ENCODE data around the gene SASH1.

DNA sequence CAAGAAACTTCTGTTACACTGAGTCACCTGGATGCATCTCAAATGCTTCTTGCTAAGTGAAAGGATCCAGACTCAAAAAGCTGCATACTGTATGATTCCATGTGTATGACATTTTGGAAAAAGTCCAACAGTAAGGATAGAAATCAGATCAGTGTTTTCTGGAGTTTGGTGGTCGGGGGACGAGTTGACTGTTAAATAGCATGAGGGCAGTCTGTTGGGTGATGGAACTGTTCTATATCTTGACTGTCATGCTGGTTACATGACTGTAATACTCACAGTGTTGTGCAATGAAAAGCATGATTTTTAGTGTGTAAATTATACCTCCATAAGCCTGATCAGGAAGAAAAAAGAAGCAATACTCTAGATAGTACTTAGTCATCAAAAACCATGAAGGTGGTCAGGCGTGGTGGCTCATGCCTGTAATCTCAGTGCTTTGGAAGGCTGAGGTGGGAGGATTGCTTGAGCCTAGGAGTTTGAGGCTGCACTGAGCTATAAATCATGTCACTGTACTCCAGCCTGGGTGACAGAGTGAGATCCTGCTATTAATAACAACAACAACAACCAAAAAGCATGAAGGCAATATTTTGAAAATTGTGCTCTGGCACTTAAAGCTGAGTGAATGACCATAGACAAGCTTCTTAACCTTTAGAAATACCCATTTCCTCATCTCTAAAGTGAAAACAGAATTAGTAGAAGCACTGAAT, 30.5 kb upstream of the SASH1 start:
- TF ChIP-seq CREB1 (CRISPR knock-in tag; IDR thresholded peaks at IDR 0.05) (no peak), ESRRA (CRISPR knock-in tag; IDR thresholded peaks at IDR 0.05; ENCODE audit: borderline replicate concordance) (no peak)
- TF ChIP-seq, protein P1, sequence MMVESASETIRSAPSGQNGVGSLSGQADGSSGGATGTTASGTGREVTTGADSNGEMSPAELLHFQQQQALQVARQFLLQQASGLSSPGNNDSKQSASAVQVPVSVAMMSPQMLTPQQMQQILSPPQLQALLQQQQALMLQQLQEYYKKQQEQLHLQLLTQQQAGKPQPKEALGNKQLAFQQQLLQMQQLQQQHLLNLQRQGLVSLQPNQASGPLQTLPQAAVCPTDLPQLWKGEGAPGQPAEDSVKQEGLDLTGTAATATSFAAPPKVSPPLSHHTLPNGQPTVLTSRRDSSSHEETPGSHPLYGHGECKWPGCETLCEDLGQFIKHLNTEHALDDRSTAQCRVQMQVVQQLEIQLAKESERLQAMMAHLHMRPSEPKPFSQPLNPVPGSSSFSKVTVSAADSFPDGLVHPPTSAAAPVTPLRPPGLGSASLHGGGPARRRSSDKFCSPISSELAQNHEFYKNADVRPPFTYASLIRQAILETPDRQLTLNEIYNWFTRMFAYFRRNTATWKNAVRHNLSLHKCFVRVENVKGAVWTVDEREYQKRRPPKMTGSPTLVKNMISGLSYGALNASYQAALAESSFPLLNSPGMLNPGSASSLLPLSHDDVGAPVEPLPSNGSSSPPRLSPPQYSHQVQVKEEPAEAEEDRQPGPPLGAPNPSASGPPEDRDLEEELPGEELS (CRISPR knock-in tag; IDR thresholded peaks at IDR 0.05): no peak

Data from WTC11 (cell line).